ENCODE results near the gene HSPA4.

- TF ChIP-seq POLR2AphosphoS5 (IDR thresholded peaks at IDR 0.05; ENCODE audit: insufficient read depth, low read depth, low read length) (no peak), EZH2 (IDR thresholded peaks at IDR 0.05; ENCODE audit: borderline replicate concordance, low read depth, low read length, severe bottlenecking) (no peak), POLR2A (IDR thresholded peaks at IDR 0.05; ENCODE audit: low read depth, low read length) (no peak)
Measured at GRCh38 chr5:133112026-133112660, 60.3 kb downstream of the HSPA4 start.
